HUES6 (cell line): ENCODE results near the gene CLEC4E.
"Not testable (repeated sequence)": the region's sequence is repeated elsewhere in the genome, so short reads cannot be mapped to it uniquely, and the experiment has no call there.

ENCODE experiments used
- H3K27ac ChIP-seq: 2 replicates; pipeline ENCODE4 v1.7.0; 2013; ENCODE audit warnings: low read depth, mild to moderate bottlenecking, low read length, inconsistent platforms
- H3K27me3 ChIP-seq: 2 replicates; pipeline ENCODE4 v1.6.1; 2013; ENCODE audit warnings: low read length; ENCODE audit not compliant: control insufficient read depth, insufficient read depth
- H3K36me3 ChIP-seq: 2 replicates; pipeline ENCODE4 v1.6.1; 2013; ENCODE audit warnings: low read length; ENCODE audit not compliant: control insufficient read depth, insufficient read depth
- H3K4me1 ChIP-seq: 2 replicates; pipeline ENCODE4 v1.6.1; 2013; ENCODE audit warnings: low read length; ENCODE audit not compliant: control insufficient read depth, insufficient read depth
- H3K4me3 ChIP-seq: 2 replicates; pipeline ENCODE4 v1.5.1; 2013; ENCODE audit warnings: low read depth, low read length
- H3K9ac ChIP-seq: one replicate; pipeline ENCODE4 v1.6.1; 2013; ENCODE audit warnings: mild to moderate bottlenecking, low read length
- H3K9me3 ChIP-seq: 2 replicates; pipeline ENCODE4 v1.6.1; 2013; ENCODE audit warnings: low read depth, low read length; ENCODE audit not compliant: control insufficient read depth, insufficient read depth

The CLEC4E gene

GRCh38 chr12:8540831-8541230 is at the start of gene CLEC4E:
TSS of gene CLEC4E (minus strand) at chr12:8540905. CDS start at chr12:8540797, 108 bp downstream.
- not testable (repeated sequence) for H3K27me3 ChIP-seq, H3K4me3 ChIP-seq

GRCh38 chr12:8589679-8590078 is 49.0 kb upstream of the CLEC4E start:
- Histone ChIP-seq H3K9me3 (no peaks in the 10 kb centered on the region), H3K36me3 (no peaks in the 10 kb centered on the region), H3K4me1 (peaks cover 6% of the 10 kb centered on the region; the same call in 1 of the 2 replicates), H3K9ac (no peak overlapping the region), H3K27ac (no peak overlapping the region), H3K4me3 (no peak overlapping the region), H3K27me3 (no peaks in the 10 kb centered on the region)

More at GRCh38 chr12:8540831-8541230, at the start of gene CLEC4E:
- not testable (repeated sequence) for H3K4me1 ChIP-seq, H3K9me3 ChIP-seq, H3K36me3 ChIP-seq, H3K9ac ChIP-seq, H3K27ac ChIP-seq

- not testable (repeated sequence) for H3K27ac ChIP-seq, H3K36me3 ChIP-seq, H3K9ac ChIP-seq
Measured at GRCh38 chr12:8584478-8584877, 43.8 kb upstream of the CLEC4E start.

GRCh38 chr12:8584004-8584403 is 43.3 kb upstream of the CLEC4E start:
- no peaks in the 10 kb centered on the region for H3K9me3 ChIP-seq
- H3K27me3 ChIP-seq = no peaks in the 10 kb centered on the region
- no peak overlapping the region for H3K9ac ChIP-seq
- no peaks in the 10 kb centered on the region; the same call in 1 of the 2 replicates for H3K4me1 ChIP-seq
- H3K4me3 ChIP-seq = no peak overlapping the region
- no peaks in the 10 kb centered on the region for H3K36me3 ChIP-seq
- H3K27ac ChIP-seq = no peak overlapping the region

More at GRCh38 chr12:8584478-8584877, 43.8 kb upstream of the CLEC4E start:
- H3K4me3 ChIP-seq, H3K27me3 ChIP-seq, H3K4me1 ChIP-seq, H3K9me3 ChIP-seq: not testable (repeated sequence)

- H3K4me1 ChIP-seq = no peaks in the 10 kb centered on the region; the same call in 1 of the 2 replicates
- no peak overlapping the region for H3K9ac ChIP-seq
- no peaks in the 10 kb centered on the region for H3K36me3 ChIP-seq
- H3K27ac ChIP-seq = no peak overlapping the region
- no peaks in the 10 kb centered on the region for H3K27me3 ChIP-seq
- no peaks in the 10 kb centered on the region for H3K9me3 ChIP-seq
- no peak overlapping the region for H3K4me3 ChIP-seq
Measured at GRCh38 chr12:8581098-8581784, 40.5 kb upstream of the CLEC4E start.

GRCh38 chr12:8577879-8578278 is 37.2 kb upstream of the CLEC4E start:
- no peak overlapping the region for H3K4me3 ChIP-seq
- H3K36me3 ChIP-seq = no peaks in the 10 kb centered on the region
- H3K4me1 ChIP-seq = no peaks in the 10 kb centered on the region; the same call in 1 of the 2 replicates
- H3K9ac ChIP-seq = no peak overlapping the region
- H3K9me3 ChIP-seq = no peaks in the 10 kb centered on the region
- H3K27ac ChIP-seq = no peak overlapping the region
- H3K27me3 ChIP-seq = no peaks in the 10 kb centered on the region

GRCh38 chr12:8572507-8572906 is 31.8 kb upstream of the CLEC4E start:
- H3K9ac ChIP-seq = no peak overlapping the region
- H3K9me3 ChIP-seq = 0 out of 2 replicates have a peak, but pooled peaks cover 5% of the 10 kb centered on the region
- H3K4me1 ChIP-seq = no peaks in the 10 kb centered on the region
- H3K27me3 ChIP-seq = no peaks in the 10 kb centered on the region
- no peak overlapping the region for H3K27ac ChIP-seq
- H3K4me3 ChIP-seq = no peak overlapping the region
- H3K36me3 ChIP-seq = no peaks in the 10 kb centered on the region

- Histone ChIP-seq H3K27ac (no peak overlapping the region), H3K9me3 (peaks cover 16% of the 10 kb centered on the region), H3K27me3 (no peaks in the 10 kb centered on the region), H3K9ac (no peak overlapping the region), H3K36me3 (no peaks in the 10 kb centered on the region), H3K4me1 (peaks cover 7% of the 10 kb centered on the region), H3K4me3 (no peak overlapping the region)
Measured at GRCh38 chr12:8566525-8566924, 25.8 kb upstream of the CLEC4E start.

- peaks cover 16% of the 10 kb centered on the region for H3K9me3 ChIP-seq
- H3K4me1 ChIP-seq, H3K4me3 ChIP-seq, H3K27ac ChIP-seq, H3K27me3 ChIP-seq, H3K36me3 ChIP-seq, H3K9ac ChIP-seq: not testable (repeated sequence)
Measured at GRCh38 chr12:8566052-8566451, 25.3 kb upstream of the CLEC4E start.

- H3K27me3 ChIP-seq = no peaks in the 10 kb centered on the region
Measured at GRCh38 chr12:8564656-8565055, 24.0 kb upstream of the CLEC4E start.

GRCh38 chr12:8563356-8563755 is 22.7 kb upstream of the CLEC4E start:
- Histone ChIP-seq H3K9me3 (peaks cover 17% of the 10 kb centered on the region), H3K36me3 (no peaks in the 10 kb centered on the region), H3K9ac (no peak overlapping the region), H3K27ac (no peak overlapping the region), H3K27me3 (no peaks in the 10 kb centered on the region), H3K4me3 (no peak overlapping the region), H3K4me1 (peaks cover 7% of the 10 kb centered on the region)

More at GRCh38 chr12:8564656-8565055, 24.0 kb upstream of the CLEC4E start:
- no peak overlapping the region for H3K27ac ChIP-seq
- H3K4me3 ChIP-seq = no peak overlapping the region
- no peaks in the 10 kb centered on the region for H3K36me3 ChIP-seq
- H3K9me3 ChIP-seq = peaks cover 17% of the 10 kb centered on the region
- H3K9ac ChIP-seq = no peak overlapping the region
- peaks cover 7% of the 10 kb centered on the region for H3K4me1 ChIP-seq
